Measurements from ENCODE around the gene SRGAP3. TPM values are rescaled to one million over a fixed set of nuclear protein-coding genes. Genes with fewer than 3 reads are reported as not detected.
"Not testable (repeated sequence)": the region's sequence is repeated elsewhere in the genome, so short reads cannot be mapped to it uniquely, and the experiment has no call there.

Gene SRGAP3
- total RNA-seq, 4 donors from 2014 or later, result 2.0 to 6.9 (median 4.8) TPM

DNA sequence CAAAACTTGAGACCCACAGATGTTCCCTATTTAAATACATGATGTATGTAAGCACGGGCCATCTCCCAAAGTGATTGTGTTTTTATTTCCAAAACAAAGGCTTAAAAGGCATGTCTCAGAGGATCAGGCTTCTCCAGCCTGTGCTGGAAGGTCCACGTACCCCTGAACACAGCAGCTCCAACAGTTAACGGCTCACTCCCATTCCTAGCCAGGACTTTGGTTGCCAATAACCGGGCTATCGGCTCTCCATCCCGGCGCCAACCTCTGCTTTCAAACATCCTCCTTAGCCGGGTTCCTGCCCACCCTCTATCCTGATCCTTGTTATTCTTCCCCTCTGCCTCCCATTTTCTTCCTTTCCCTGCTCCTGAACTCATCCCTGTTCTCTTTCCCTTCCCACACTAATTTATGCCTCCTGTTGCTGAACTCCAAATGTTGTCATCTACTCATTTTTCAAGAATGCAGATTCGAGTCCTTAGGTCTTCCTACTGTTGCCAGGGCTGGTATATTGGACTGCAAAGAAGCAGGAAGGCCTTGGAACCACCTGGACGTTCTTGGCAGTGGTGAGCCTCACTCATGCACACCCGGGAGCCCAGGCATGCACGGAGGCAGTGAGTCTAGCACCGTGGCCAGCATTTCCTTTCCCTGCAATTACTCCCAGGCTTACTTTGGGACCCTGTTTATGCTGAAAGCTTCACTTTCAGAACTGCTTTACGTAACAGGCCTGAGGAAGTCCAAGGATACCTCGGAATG, 157.8 kb downstream of the SRGAP3 start:
- WGBS, 2 donors (ENCODE audit: low coverage in 1 of 2), result 63 to 64% methylated on average over 7 to 10 of the region's 15 CpGs

DNA sequence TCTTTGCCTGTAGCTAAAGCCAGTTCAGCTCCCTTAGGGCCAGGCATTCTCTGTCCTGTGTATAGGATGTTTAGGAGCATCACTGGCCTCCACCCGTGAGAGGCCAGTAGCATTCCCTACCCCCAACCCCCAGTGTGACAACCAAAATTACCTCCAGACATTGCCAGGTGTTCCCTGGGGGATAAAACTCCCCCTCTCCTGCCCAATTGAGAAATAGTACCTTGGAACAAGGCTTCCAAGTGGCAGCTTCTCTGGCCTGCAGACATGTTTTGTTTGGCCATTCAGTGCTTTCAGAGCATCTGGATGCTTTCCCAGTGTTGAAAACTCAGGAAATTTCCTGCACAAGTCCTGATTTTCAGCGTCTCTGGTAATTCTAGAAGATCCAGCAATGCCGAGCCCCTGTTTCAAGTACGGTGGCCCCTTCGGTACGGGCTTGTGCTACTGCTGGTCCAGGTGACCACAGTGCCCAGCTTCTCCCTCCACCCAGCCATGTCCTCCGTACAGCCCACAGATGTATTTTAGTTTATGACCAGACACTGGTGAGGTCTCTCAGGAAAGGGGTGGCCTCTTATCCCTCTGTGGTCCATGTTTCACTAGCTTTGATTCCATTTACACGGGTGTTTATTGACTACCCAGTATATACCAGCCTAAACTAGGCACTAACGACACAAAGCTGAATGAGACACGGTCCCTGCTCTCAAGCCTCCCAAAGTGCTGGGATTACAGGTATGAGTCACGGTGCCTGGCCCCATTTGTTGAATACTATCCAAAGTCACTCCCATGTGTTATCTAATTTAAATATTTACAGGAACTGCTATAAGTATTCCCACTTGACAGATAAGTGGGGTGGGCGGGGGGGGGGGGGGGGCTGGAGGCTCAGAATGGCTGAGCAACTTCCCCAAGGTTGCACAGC, 160.7 kb downstream of the SRGAP3 start:
- 37 to 71% methylated on average over 8 to 9 of the region's 12 CpGs for WGBS, 2 donors (ENCODE audit: low coverage in 1 of 2)
- Histone ChIP-seq H3K27me3 (no peaks in the 10 kb centered on the region), H3K4me3 (no peak overlapping the region), H3K36me3 (no peaks in the 10 kb centered on the region), H3K27ac (peak overlapping the region in 2 of 4 donors; percentile 1 to 11), H3K9me3 (no peaks in the 10 kb centered on the region), H3K4me1 (peaks cover 0 to 14% (median 2%) of the 10 kb centered on the region in 3 donors)
- TF ChIP-seq EP300 (IDR thresholded peaks at IDR 0.05) (no peak), POLR2A (IDR thresholded peaks at IDR 0.05) (no peak), POLR2AphosphoS5 (IDR thresholded peaks at IDR 0.05) (peak; percentile 19)
- TF ChIP-seq, protein P1, sequence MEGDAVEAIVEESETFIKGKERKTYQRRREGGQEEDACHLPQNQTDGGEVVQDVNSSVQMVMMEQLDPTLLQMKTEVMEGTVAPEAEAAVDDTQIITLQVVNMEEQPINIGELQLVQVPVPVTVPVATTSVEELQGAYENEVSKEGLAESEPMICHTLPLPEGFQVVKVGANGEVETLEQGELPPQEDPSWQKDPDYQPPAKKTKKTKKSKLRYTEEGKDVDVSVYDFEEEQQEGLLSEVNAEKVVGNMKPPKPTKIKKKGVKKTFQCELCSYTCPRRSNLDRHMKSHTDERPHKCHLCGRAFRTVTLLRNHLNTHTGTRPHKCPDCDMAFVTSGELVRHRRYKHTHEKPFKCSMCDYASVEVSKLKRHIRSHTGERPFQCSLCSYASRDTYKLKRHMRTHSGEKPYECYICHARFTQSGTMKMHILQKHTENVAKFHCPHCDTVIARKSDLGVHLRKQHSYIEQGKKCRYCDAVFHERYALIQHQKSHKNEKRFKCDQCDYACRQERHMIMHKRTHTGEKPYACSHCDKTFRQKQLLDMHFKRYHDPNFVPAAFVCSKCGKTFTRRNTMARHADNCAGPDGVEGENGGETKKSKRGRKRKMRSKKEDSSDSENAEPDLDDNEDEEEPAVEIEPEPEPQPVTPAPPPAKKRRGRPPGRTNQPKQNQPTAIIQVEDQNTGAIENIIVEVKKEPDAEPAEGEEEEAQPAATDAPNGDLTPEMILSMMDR (IDR thresholded peaks at IDR 0.05), result no peak
- no peak for ATAC-seq

More for the DNA sequence above, 157.8 kb downstream of the SRGAP3 start:
- TF ChIP-seq EP300 (IDR thresholded peaks at IDR 0.05), result no peak
- no peak for TF ChIP-seq POLR2A (IDR thresholded peaks at IDR 0.05)
- no peak for TF ChIP-seq POLR2AphosphoS5 (IDR thresholded peaks at IDR 0.05)
- TF ChIP-seq, protein P1 (IDR thresholded peaks at IDR 0.05), result no peak
- no peaks in the 10 kb centered on the region for H3K27me3 ChIP-seq
- no peak overlapping the region for H3K4me3 ChIP-seq
- ATAC-seq, result no peak
- H3K36me3 ChIP-seq, result no peaks in the 10 kb centered on the region
- no peak overlapping the region for H3K27ac ChIP-seq
- H3K9me3 ChIP-seq, result no peaks in the 10 kb centered on the region
- peaks cover 0 to 14% (median 2%) of the 10 kb centered on the region in 3 donors for H3K4me1 ChIP-seq

DNA sequence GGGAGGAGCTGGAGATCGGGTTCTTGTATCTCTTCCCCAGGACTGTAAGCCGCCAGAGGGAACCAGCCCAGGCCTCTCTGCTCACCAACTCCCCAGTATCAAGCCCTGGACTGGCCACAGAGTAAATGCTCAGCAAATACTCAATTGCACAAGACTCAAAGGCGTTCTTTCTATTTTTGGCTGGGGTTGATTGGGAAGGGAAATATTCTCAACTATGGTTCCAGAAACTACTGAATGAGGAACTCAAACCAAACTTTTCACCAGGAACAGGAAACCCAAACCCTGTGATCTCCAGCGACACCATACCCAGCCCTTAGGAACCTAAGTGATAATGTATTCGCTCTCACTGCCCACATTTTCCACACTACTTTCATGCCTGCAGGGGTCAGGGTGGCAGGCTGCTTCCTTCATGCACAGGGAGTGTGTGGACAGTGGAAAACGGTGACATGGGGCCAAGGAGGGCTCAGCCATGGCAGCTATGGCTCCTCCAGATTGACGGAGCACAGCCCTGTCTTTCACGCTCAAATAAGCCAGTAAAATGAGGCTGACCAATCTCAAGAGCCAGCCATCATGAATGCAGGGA, 161.5 kb downstream of the SRGAP3 start:
- Histone ChIP-seq H3K4me3 (no peak overlapping the region), H3K27ac (peak overlapping the region in 2 of 4 donors; percentile 1 to 11), H3K27me3 (no peaks in the 10 kb centered on the region), H3K9me3 (no peaks in the 10 kb centered on the region), H3K4me1 (peaks cover 0 to 14% (median 2%) of the 10 kb centered on the region in 3 donors), H3K36me3 (no peaks in the 10 kb centered on the region)
- ATAC-seq, result peak; percentile 61
- no peak for TF ChIP-seq POLR2A (IDR thresholded peaks at IDR 0.05)
- TF ChIP-seq, protein P1 (IDR thresholded peaks at IDR 0.05), result no peak
- TF ChIP-seq EP300 (IDR thresholded peaks at IDR 0.05), result no peak
- 87 to 94% methylated on average over 3 to 5 of the region's 8 CpGs for WGBS, 2 donors (ENCODE audit: low coverage in 1 of 2)

DNA sequence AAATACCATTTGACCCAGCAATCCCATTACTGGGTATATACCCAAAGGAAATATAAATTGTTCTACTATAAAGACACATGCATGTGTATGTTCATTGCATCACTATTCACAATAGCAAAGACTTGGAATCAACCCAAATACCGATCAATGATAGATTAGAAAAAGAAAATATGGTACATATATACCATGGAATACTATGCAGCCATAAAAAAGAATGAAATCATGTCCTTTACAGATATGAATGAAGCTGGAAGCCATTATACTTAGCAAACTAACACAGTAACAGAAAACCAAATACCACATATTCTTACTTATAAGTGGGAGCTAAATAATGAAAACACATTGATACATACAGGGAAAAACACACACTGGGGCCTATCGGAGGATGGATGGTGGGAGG, 164.0 kb downstream of the SRGAP3 start:
- 60 to 75% methylated on average over 2 of the region's 2 CpGs for WGBS, 2 donors (ENCODE audit: low coverage in 1 of 2)
- not testable (repeated sequence) for H3K36me3 ChIP-seq, H3K27me3 ChIP-seq

GRCh38 chr3:9081184-9081818, 168.1 kb downstream of the SRGAP3 start:
- no CpG with 5 or more reads among the region's 1 CpG for WGBS, 2 donors (ENCODE audit: low coverage in 1 of 2)
- ATAC-seq, result no peak
- Histone ChIP-seq H3K36me3 (no peaks in the 10 kb centered on the region), H3K9me3 (no peaks in the 10 kb centered on the region), H3K4me3 (no peak overlapping the region), H3K27ac (no peak overlapping the region), H3K27me3 (no peaks in the 10 kb centered on the region), H3K4me1 (no peaks in the 10 kb centered on the region)
- TF ChIP-seq POLR2A (IDR thresholded peaks at IDR 0.05) (no peak), POLR2AphosphoS5 (IDR thresholded peaks at IDR 0.05) (no peak), EP300 (IDR thresholded peaks at IDR 0.05) (no peak)
- TF ChIP-seq, protein P1 (IDR thresholded peaks at IDR 0.05), result no peak

More for the DNA sequence above, 164.0 kb downstream of the SRGAP3 start:
- peaks cover 0 to 14% (median 2%) of the 10 kb centered on the region in 3 donors for H3K4me1 ChIP-seq
- H3K27ac ChIP-seq, ATAC-seq, H3K4me3 ChIP-seq, H3K9me3 ChIP-seq: not testable (repeated sequence)

Measured in gastroesophageal sphincter (tissue), 4 donors.